Heart left ventricle (tissue), 16 donors: ENCODE results near the gene VANGL1. TPM values are rescaled to one million over a fixed set of nuclear protein-coding genes. Genes with fewer than 3 reads are reported as not detected.

ENCODE experiments used
- ATAC-seq, 4 donors: fragments of 200-7000 bp; cut with Tn5 transposase; one replicate each; pipeline ENCODE4 v1.9.1; 2020 to 2022; ENCODE audit warnings: moderate library complexity in 4 of 4, mild to moderate bottlenecking in 3 of 4, moderate number of reproducible peaks in 1 of 4
- DNase-seq, 5 donors: peaks; one replicate each; pipeline ENCODE4 v3.0.0-alpha.2; 2020
- H3K27ac ChIP-seq, 12 donors: fragments of 200-600 bp; sonication (generic) in 4 of 12; one replicate each; pipeline versions ENCODE4 v1.5.0 to v1.8.0; 2016 to 2022; ENCODE audit warnings: mild to moderate bottlenecking in 2 of 12
- H3K27me3 ChIP-seq, 9 donors: fragments of 200-600 bp; sonication (generic) in 2 of 9; one replicate each; pipeline versions ENCODE4 v1.5.1 to v1.8.0; 2016 to 2022; ENCODE audit warnings: mild to moderate bottlenecking in 3 of 9
- H3K36me3 ChIP-seq, 9 donors: fragments of 200-600 bp; sonication (generic) in 2 of 9; one replicate each; pipeline versions ENCODE4 v1.5.0 to v1.8.0; 2018 to 2022; ENCODE audit warnings: mild to moderate bottlenecking in 2 of 9
- H3K4me1 ChIP-seq, 12 donors: fragments of 200-600 bp; sonication (generic) in 4 of 12; one replicate each; pipeline versions ENCODE4 v1.5.0 to v1.8.0; 2016 to 2022; ENCODE audit warnings: mild to moderate bottlenecking in 3 of 12
- H3K4me3 ChIP-seq, 12 donors: fragments of 200-600 bp; sonication (generic) in 4 of 12; one replicate each; pipeline versions ENCODE4 v1.5.0 to v1.8.0; 2017 to 2022; ENCODE audit warnings: mild to moderate bottlenecking in 9 of 12, moderate library complexity in 4 of 12
- H3K9me3 ChIP-seq, 12 donors: fragments of 200-600 bp; sonication (generic) in 4 of 12; one replicate each; pipeline versions ENCODE4 v1.5.0 to v1.8.0; 2016 to 2022; ENCODE audit warnings: mild to moderate bottlenecking in 1 of 12
- CTCF ChIP-seq, 12 donors: fragments of 200-600 bp; sonication (generic) in 4 of 12; IDR thresholded peaks; one replicate each; pipeline versions ENCODE4 v1.5.0 to v1.8.0; 2018 to 2022; ENCODE audit warnings: antibody characterized with exemption in 12 of 12, mild to moderate bottlenecking in 5 of 12
- POLR2A ChIP-seq, 2 donors: fragments of 450-650 bp; IDR thresholded peaks; one replicate each; pipeline ENCODE4 v1.6.1; 2017; ENCODE audit warnings: antibody characterized with exemption in 2 of 2, mild to moderate bottlenecking in 2 of 2, moderate library complexity in 2 of 2
- WGBS, 4 donors: extraction: QIAGEN DNeasy Blood & Tissue Kit in 2 of 4; methylation state at CpG; one replicate each; pipeline versions ENCODE4 v1.1.5 to v1.1.7; 2013 to 2018; 5-methylcytosine and 5-hydroxymethylcytosine counted together
- intact Hi-C, 10 donors: fragments of 100-400 bp; cut with DNase I; formaldehyde crosslinking; loops; one replicate each; pipeline versions ENCODE4 v1.11.1 to v1.14.2; 2022
- polyA plus RNA-seq, 2 donors: library from polyadenylated mRNA; stranded (reverse); fragments of 200-250 nt; gene quantifications; one replicate each; pipeline ENCODE4 v1.2.3, GENCODE V29; 2013
- total RNA-seq, 9 donors: library from RNA; depleted of rRNA in 2 of 9; stranded (reverse); fragments of >200 nt in 2 of 9; fragmentation: NEBNext Ultra II Directional in 3 of 9; extraction: Animal tissue kit (Norgen Biotek cat#: 25700) in 3 of 9; gene quantifications; one replicate each; pipeline versions ENCODE4 v1.1.0 to v1.2.4, GENCODE V29; 2016 to 2023
- donor health status: ischemic (EF 13 %, LVEDD 7.1; RV severe dilation, severe dysfunction).
- donor health status: healthy with polysubstance abuse.
- donor health status: DM: no; HTN: yes; CAD: no.
- donor health status: DM: no; HTN: no; CAD: no.
- donor health status: ischemic (EF 25% LVEDD 6.9; RV normal size, moderate dysfunction).
- donor health status: ischemic (EF 25% LVEDD 5.7; RV mildly dilated, moderate dysfunction).
- donor health status: healthy.
- donor health status: DM: yes; HTN: yes; CAD: no.
- donor health status: ischemic (EF 35%, LVEDD 5.7; RV mildly dilated, moderate dysfunction).
- donor health status: nonischemic (EF 11% LVEDD 7.7; RV severe dilation, severe dysfunction).
- donor health status: DM: yes; HTN: yes; CAD: no.
- donor health status: PGD.
- donor health status: ischemic (EF 29% LVEDD 5.4; RV normal size, mild dysfunction).
- donor health status: nonischemic (EF 23%, LVEDD 6.1; RV moderate dilation, normal function).

Gene VANGL1
- total and polyA plus RNA-seq, 11 donors: 1.4 to 11.5 (median 6.9) TPM

GRCh38 chr1:115705963-115706362 is 64.2 kb downstream of the VANGL1 start:
- DNase-seq (no peak), ATAC-seq (no peak)
- no peak overlapping the region for H3K4me3 ChIP-seq
- peaks cover 0 to 3% (median 0%) of the 10 kb centered on the region in 9 donors for H3K27me3 ChIP-seq
- H3K9me3 ChIP-seq: no peaks in the 10 kb centered on the region
- H3K36me3 ChIP-seq: peaks cover 0 to 37% (median 10%) of the 10 kb centered on the region in 9 donors
- intact Hi-C loops: loop anchor here (2.0 to 10.0 kb wide), 6 partner anchors 61 to 99 kb away; partner anchors contain the start of gene VANGL1 (in 6 of the 10)
- WGBS, 4 donors: 78 to 84% (median 80%) methylated on average over 9 of the region's 9 CpGs
- peaks cover 0 to 66% (median 22%) of the 10 kb centered on the region in 12 donors for H3K4me1 ChIP-seq
- TF ChIP-seq CTCF (IDR thresholded peaks at IDR 0.05): no peak
- TF ChIP-seq POLR2A (IDR thresholded peaks at IDR 0.05): no peak
- H3K27ac ChIP-seq: peak overlapping the region in 3 of 12 donors; percentile 9 to 24 (median 20)

GRCh38 chr1:115706587-115707425 is 65.0 kb downstream of the VANGL1 start:
- H3K27me3 ChIP-seq: peaks cover 0 to 3% (median 0%) of the 10 kb centered on the region in 9 donors
- WGBS, 4 donors: 38 to 43% (median 39%) methylated on average over 8 of the region's 8 CpGs
- peak overlapping the region in 1 of 12 donors; percentile 61 for H3K27ac ChIP-seq
- peaks cover 0 to 29% (median 10%) of the 10 kb centered on the region in 9 donors for H3K36me3 ChIP-seq
- H3K4me3 ChIP-seq: no peak overlapping the region
- H3K9me3 ChIP-seq: no peaks in the 10 kb centered on the region
- ATAC-seq (peak; percentile 10 to 43 (median 14)), DNase-seq (no peak)
- H3K4me1 ChIP-seq: peaks cover 0 to 73% (median 22%) of the 10 kb centered on the region in 12 donors
- no peak for TF ChIP-seq POLR2A (IDR thresholded peaks at IDR 0.05)
- peak; percentile 53 to 83 (median 73) for TF ChIP-seq CTCF (IDR thresholded peaks at IDR 0.05)
- intact Hi-C loops: loop anchor here (2.0 to 10.0 kb wide), 6 partner anchors 62 to 100 kb away; partner anchors contain the start of gene VANGL1 (in 6 of the 10)

GRCh38 chr1:115710859-115711624 is 69.3 kb downstream of the VANGL1 start:
- no peak for TF ChIP-seq POLR2A (IDR thresholded peaks at IDR 0.05)
- peaks cover 0 to 14% (median 0%) of the 10 kb centered on the region in 9 donors for H3K36me3 ChIP-seq
- peak; percentile 15 to 44 (median 18) for ATAC-seq
- no peaks in the 10 kb centered on the region for H3K9me3 ChIP-seq
- peak overlapping the region in 5 of 12 donors; percentile 9 to 41 (median 22) for H3K27ac ChIP-seq
- WGBS, 4 donors: 35 to 47% (median 42%) methylated on average over 7 to 9 of the region's 9 CpGs
- intact Hi-C loops: no loop called here
- H3K4me3 ChIP-seq: no peak overlapping the region
- peaks cover 0 to 3% (median 0%) of the 10 kb centered on the region in 9 donors for H3K27me3 ChIP-seq
- DNase-seq: peak in 2 of 5 donors; percentile 19 to 44
- peaks cover 0 to 48% (median 8%) of the 10 kb centered on the region in 12 donors for H3K4me1 ChIP-seq

GRCh38 chr1:115712911-115713609 is 71.3 kb downstream of the VANGL1 start:
- 66 to 72% (median 69%) methylated on average over 9 to 10 of the region's 10 CpGs for WGBS, 4 donors
- ATAC-seq (peak; percentile 4 to 23 (median 14)), DNase-seq (no peak)
- Histone ChIP-seq H3K27me3 (peaks cover 0 to 3% (median 0%) of the 10 kb centered on the region in 9 donors), H3K9me3 (no peaks in the 10 kb centered on the region), H3K4me3 (no peak overlapping the region), H3K27ac (peak overlapping the region in 2 of 12 donors; percentile 22 to 25), H3K36me3 (peaks cover 0 to 25% (median 0%) of the 10 kb centered on the region in 9 donors), H3K4me1 (peaks cover 0 to 28% (median 3%) of the 10 kb centered on the region in 12 donors)
- TF ChIP-seq CTCF (IDR thresholded peaks at IDR 0.05) (no peak), POLR2A (IDR thresholded peaks at IDR 0.05) (no peak)
- intact Hi-C loops: no loop called here
